HG03280 (cell line): ENCODE results near the gene CHST13.

Experiments
- ATAC-seq: cut with Tn5 transposase; IDR thresholded peaks from one replicate; pipeline ENCODE4 v1.9.1; 2021; ENCODE audit warnings: mild to moderate bottlenecking, moderate library complexity; ENCODE audit not compliant: unreplicated experiment

The CHST13 gene

GRCh38 chr3:126508564-126508964 is 15.4 kb upstream of the CHST13 start:
- no peak for ATAC-seq

GRCh38 chr3:126509597-126510307 is 14.2 kb upstream of the CHST13 start:
- no peak for ATAC-seq

DNA sequence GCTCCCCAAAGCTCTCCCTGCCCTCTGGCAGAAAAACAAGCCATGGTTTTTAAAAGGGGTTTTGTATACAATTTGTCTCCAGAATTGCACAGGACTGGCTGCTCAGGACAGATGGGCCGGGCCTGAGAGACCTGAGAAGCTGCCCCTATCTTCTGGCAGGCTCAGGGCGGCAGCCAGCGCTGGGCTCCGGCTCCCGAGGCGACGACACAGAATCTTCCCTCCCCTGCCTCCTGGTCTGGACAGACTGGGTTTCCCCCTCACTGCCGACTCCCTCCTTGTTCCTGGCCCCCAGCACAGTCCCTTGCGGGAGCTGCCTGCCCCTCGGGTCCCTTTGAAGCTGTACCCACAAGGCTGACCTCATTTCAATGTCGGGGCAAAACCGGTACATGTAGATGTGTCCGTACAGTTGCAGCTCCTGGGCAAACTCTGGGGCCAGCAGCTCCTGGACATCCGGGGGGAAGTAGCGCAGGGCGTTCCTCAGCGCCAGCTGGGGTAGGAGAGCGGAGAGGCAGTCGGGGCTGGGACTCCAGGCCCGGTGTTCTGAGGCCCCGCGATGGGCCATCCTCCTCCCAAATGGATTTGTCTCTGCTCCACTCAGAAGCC is 13.5 kb upstream of the CHST13 start:
- no peak for ATAC-seq

GRCh38 chr3:126511291-126511690 is 12.7 kb upstream of the CHST13 start:
- ATAC-seq: no peak

GRCh38 chr3:126512026-126512425 is 11.9 kb upstream of the CHST13 start:
- ATAC-seq: no peak

DNA sequence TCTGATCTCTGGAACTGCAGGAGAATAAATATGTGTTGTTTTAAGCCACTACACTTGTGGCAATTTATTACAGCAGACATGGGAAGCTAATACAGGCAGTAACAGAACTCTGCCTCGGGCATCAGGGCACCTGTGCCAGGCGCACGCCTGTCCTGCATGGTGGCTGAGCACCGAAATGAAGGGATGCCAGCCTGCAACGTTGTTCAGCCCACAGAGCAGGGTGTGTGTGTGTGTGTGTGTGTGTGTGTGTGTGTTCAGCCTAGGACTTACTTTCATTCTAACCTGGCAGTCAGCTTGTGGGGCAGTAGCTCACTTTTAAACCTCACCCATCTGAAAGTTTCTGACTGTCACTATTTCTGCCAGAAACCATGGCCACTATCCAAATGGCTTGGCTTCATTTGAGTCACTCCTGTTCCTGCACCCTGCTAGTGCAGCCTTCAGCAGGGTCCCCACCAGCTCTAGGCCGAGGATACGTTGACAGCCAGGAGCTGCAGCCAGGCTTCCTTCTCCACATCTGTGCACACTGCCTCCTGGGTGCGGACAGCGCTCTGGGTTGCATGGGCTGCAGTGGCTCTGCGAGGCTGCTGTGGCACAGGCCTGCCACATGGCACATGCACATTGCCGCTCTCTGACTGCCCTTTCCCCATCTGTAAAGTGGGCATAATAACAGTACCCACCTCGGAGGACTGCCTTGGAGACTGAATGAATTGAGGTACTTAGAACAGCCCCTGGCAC is 10.9 kb upstream of the CHST13 start:
- ATAC-seq: no peak

- ATAC-seq: no peak
Observed at GRCh38 chr3:126514161-126514560, 9.8 kb upstream of the CHST13 start.

- no peak for ATAC-seq
Observed at GRCh38 chr3:126515066-126515706, 8.8 kb upstream of the CHST13 start.

DNA sequence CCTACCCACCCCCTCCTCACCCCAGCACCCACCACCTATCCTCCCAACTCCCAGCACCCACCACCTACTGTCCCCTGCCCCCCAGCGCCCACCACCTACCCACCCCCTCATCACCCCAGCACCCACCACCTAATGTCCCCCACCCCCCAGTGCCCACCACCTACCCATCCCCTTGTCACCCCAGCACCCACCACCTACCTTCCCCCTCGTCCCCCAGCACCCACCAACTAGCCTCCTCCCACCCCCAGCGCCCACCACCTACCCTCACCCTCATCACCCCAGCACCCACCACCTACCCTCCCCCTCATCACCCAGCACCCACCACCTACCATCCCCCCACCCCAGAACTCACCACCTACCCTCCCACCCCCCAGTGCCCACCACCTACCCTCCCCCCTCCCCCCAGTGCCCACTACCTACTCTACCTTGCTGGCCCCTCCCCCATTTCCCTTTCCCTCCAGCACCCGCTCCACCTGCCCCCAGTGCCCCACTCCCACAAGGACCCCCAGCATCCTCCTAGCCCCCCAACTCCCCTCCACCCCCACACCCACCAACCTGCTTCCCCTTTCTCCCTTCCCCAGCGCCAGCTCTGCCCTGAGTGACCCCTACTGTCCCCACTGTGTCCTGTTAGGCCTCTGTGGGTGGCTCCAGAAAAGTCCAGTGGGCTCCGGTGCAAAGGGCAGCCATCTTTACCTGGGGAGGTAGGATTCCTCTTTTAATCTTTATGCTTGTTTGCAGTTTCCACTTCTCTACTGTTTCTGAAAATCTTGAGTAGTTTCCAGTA is 7.6 kb upstream of the CHST13 start:
- ATAC-seq: no peak

DNA sequence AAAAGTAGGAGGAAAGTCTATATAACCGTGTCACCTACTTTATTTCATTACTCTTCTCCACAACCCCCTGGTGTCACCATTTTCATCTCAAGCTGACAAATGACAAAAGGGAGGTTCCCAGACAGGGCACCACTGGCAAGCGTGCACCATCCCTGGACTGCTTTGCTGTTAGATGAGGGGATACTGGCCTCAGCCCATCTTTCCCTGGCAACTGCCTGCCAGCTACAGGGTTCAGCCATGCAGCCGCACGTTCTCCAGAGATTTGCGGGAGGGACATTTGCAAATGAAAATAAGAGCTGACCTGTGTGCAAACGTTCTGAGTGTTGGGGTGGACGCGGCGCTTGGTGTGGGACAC is 7.0 kb upstream of the CHST13 start:
- ATAC-seq: no peak

DNA sequence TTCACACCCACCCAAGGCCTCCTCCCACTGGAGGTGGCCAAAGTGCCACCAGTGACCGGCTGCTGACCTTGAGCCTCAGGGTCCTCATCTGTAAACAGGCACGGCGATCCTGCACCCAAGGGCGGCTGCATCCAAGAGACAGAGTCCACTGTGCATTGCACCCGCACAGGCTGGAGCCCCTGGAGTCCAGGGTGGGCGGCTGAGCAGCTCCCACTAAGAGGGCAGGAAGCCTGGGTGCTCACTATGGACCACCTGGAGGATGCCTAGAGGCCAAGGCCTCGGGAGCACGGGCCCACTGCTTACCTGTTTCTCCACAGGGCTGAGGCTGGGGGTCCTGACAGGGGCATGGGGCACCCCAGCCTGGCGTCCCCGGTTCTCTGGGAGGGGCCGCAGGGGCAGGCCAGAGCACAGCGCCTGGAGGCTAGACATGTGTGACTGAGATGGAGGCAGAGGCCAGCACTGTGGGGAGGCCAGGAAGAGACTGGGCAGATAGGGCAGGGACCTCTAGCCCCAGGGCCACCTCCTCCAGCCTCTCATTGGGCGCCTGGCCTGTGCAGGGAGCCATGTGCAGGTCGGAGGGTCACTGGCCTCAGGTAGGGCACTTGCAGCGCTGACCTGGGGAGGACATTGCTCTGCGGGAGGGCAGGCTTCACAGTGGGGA is 6.5 kb upstream of the CHST13 start, which contains the start of gene UROC1:
Gene UROC1 (minus strand): TSS at position 483 of the 661 bp plus-strand sequence. CDS start 54 bp downstream, at position 429.
- ATAC-seq: no peak

DNA sequence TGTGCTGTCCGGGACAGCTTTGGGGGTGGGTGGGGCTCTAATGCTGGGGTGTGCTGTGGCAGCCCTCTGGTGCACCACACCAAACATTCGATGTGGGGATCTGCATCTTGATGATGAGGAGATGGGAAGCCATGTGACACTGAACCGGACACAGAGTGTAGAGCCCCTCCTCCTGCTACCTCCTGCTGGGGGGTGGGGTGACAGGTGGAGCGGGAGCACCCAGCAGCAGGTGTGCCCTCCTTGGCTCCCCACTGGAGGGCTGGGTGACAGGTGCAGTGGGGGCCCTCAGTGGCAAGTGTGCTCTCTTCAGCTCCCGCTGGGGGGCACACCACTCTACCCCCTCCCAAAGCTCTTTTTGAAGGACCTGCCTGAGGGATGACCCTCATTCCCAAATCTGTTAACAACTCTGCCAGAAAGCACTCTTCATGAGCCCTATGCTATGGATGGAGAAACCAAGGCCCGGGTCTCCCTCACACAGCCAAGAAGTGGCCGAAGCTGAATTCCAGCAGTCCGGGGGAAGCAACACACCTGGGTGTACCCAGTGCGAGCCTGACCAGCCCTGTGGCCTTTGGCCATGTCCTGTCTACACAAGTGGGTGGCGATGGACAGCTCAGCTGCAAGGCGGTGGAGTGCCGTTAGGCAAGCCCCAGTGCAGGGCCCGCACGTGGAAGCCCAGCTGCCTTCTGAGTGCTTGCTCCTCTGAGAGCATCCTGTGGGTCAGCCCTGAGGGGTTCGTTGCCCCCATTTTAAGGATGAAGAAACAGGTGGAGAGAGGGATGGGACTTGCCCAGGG is 5.8 kb upstream of the CHST13 start:
- no peak for ATAC-seq

DNA sequence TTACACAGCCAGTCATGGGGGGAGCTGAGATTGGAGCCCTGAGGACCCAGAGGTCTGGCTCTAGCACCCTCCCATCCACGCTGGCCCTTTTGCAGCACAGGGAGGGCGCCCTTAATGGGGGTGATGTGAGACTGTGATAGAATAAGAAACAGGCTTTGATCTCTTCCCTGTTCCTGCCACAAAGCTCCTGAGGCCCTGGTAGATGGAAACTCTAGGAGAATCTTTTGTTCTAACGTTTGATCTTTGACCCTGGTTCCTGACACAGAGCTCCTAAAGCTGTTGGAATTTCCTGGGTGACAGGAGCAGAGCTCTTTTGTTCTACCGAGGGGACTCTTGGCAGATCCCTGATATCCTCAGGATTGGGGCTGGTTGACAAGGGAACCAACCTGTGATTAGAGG is 5.2 kb upstream of the CHST13 start:
- ATAC-seq: no peak

GRCh38 chr3:126519506-126520455 is 4.2 kb upstream of the CHST13 start:
- ATAC-seq: no peak

GRCh38 chr3:126521122-126521891 is 2.6 kb upstream of the CHST13 start:
- ATAC-seq: no peak

- ATAC-seq: no peak
Observed at GRCh38 chr3:126522363-126522788, 1.6 kb upstream of the CHST13 start.

DNA sequence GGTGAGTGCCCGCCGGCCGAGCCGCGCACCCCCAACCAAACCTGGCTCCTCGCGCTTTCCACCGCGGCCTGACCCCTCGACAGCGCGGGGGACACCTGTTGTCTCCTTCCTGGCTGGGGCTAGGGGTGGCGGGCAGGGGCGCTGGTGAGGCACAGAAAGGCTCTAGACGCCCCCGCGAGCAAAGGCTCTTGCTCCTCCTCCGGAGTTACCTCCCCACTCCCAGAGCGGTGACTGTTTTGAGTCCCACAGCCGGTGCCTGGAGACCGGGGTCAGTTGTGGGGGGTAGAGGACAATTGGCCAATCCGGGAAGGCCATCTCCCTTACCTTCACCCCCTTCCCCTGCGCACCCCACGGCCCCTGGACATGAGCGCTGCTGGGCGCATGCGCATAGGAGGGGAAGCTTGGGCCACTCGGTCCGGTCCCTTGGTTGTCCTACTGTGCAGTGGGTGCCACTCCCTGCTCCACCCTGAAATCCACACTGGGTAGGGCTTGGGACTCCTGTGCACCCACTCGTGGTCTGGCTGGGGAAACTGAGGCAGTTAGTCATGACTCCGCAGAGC is 554 bp downstream of the CHST13 start:
- no peak for ATAC-seq
